Measurements from ENCODE around the gene TSSC4.

The TSSC4 gene

DNA sequence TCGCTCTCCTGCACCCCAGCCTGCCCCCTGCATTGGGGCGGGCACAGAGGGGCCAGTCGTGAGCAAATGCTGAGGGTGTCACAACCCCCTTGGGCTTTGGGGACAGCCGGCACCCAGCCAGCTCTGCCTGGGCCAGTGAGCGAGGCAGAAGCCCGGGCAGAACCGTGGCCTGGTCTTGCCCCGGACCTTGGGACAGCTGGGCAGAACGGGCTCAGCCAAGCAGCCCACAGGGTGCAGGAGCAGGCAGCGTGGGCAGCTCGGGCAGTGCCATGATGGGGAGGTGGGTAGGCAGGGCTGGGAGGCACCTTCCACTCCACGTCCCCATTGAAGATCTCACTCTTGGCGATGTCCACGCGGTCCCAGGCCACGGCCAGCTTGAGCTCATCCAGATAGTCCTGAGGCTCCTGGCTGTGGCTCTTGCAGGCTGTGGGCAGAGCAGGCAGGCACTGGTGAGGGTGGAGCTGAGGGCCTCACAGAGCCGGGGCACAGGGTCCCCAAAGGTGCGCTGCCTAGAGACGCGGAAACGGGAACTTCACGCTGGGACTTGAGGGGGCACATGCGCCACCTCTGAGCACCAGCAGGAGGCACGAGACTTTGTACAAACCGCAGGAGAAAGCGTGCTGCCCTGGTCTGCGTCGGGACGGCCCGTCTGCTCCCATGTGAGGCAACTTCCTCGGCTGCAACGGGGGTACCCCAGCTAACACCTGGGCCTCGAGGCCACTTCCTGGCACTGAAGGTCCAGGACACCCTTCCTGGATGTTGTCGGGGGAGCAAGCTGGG is 15.2 kb downstream of the TSSC4 start:
- no peak for DNase-seq (ENCODE audit: extremely low read depth in 1 of 2, low read depth in 1 of 2)

DNA sequence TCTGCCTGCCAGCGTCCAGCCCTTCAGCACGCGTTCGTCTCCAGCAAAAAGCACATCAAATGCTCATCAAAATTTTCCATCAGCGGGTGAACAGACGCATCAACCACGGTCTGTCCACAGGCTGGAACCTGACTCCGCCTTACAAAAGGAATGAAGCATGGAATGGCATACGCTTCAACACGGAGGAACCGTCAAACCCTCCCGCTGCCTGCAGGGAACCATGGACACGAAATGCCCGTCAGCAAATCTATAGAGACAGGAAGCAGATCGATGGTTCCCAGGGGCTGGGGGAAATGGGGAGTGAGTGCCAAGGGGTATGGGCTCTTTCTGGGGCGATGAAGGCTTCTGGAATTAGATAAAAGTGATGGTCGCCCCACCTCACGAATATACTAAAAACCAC is 16.2 kb downstream of the TSSC4 start:
- no peak for DNase-seq (ENCODE audit: extremely low read depth in 1 of 2, low read depth in 1 of 2)

DNA sequence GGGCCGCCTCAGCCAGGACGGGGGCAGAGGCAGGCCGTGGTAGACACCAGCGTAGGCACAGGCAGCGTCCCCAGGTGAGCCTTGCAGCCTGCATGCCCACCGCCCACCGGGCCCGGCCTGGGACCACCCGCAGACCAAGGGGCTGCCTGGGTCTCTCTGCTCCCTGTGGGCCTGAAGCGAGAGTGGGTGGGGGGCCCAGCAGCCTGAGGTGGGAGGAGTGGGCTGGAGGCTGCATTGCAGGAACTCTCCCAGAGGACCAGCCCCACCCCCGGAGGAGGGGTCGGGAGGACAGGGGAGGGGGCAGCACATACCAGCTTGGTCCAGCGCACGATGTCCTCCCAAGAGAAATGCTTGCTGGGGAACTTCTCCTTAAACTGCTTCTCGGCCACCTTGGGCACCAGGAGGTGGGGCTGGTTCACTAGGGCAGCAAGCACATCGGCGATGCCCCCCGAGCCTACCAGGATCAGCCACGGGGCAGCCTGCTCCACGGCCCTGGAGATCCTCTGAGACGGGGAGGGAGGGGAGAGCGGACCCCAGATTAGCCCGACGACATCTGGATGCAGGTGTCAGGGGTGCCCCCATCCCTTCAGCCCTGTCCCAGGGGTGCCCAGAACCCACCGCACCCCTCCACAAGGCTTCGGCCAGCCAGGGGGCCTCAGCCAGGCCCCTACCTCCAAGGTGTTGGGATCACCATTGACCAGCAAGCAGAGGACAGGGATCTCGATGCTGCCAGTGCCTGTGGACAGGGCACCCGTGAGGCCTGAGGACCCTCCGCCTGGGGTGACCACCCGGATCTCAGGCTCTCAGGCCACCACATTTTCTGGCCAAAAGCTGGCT is 17.5 kb downstream of the TSSC4 start:
- DNase-seq (ENCODE audit: extremely low read depth in 1 of 2, low read depth in 1 of 2), result no peak

DNA sequence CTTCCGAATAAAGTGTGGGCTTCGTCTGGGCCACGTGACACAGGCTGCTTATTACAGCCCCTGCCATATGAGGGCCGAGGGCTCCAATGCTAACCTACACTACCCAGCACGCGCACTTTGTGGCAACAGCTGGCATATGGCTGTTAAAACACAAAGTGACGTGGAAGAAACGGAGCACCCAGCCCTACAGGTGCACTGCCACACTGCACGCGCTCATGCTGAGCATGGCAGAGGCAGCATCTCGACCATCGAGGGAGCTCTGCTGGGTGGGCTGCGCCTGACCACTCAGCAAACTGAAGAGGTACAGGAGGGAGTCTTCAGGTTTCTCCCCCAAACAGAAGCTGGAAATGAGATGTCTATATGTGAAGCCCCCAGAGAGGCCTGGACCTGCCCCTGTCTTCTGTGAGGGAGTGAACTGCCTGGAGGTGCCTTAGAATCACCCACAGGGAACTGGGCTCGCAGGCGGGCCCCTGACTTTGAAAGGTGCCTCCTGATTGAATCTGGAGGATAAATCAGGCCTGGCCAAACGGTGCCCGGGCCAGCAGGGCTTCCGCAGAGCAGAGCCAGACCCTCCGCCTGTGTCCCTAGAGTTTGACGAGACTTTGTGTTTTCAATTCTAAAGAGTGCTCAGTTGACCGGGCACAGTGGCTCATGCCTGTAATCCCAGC is 18.3 kb downstream of the TSSC4 start:
- DNase-seq (ENCODE audit: extremely low read depth in 1 of 2, low read depth in 1 of 2), result no peak

DNA sequence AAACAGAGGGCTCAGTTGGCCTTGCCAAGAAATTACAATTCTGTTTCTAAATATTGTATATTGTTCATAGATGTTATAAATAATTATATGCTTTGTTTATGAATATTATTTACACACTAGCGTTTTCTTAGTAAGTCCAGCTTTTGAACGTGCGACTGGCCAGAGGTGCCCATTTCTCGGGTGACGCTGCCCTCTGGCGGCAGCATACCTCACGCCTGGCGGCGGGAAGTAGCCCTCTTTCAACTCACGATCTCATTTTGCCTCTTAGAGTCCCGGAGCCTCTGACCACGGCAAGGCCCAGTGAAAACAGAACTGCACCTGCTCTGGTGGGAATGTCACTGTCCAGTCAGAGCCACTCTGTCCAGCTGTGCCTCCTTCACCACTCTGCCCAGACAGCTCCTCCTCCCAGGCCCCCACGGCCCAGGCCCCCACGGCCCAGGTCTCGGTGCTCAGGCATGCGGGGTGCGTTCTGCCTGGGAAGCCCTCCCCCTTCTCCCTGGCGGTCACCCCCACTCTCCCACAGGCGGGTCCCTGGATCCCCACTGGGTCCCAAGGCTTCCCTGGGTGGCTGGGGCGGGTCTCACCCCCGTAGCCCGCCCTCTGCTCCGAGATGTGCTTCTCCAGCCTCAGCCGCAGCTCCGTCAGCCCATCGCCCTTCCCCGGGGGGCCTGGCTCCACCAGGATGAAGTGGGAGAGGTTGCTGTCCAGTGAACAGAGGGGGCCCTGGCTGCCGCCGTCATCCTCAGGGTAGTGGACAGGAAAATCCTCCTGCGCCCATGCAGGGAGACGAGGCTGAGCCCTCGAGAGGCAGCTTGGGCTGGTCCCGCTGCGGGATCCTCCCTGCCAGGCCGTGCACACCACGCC is 19.3 kb downstream of the TSSC4 start:
- peak in 1 of 2 donors; percentile 29 for DNase-seq (ENCODE audit: extremely low read depth in 1 of 2, low read depth in 1 of 2)

DNA sequence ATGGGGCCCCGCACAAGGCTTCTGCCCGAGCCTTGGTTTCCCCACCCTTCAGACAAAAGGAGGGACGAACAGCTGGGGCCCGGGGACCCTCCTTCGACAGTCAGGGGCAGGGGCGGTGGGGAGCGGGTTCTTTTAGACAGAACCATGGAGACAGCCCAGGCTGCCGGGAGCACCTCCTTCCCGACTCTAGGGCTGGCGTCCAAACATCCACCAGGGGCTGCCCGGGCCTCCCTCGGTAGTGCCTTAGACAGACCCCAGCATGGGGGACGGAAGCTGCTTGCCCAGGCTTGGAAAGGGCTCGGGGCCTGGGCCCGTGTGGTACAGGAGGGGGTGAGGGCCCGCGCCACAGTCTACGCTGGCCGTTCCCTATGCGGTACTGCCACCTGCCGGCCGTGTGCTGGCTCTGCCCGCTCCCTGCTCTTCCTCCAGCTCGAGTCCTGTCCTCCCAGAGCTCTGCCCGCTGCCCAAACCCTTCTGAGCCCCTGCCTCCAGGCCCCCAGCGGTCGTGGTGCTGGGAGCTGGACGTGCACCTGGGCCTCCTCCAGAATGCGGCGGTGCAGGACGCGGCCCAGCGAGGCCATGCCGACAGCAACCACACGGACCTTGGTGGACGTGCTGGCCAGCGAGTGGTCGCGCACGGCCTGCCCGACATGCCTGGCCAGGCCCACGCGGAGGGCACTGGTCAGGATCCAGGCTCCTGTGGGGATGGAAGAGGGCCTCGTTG is 20.1 kb downstream of the TSSC4 start:
- DNase-seq (ENCODE audit: extremely low read depth in 1 of 2, low read depth in 1 of 2), result peak in 1 of 2 donors; percentile 53

DNA sequence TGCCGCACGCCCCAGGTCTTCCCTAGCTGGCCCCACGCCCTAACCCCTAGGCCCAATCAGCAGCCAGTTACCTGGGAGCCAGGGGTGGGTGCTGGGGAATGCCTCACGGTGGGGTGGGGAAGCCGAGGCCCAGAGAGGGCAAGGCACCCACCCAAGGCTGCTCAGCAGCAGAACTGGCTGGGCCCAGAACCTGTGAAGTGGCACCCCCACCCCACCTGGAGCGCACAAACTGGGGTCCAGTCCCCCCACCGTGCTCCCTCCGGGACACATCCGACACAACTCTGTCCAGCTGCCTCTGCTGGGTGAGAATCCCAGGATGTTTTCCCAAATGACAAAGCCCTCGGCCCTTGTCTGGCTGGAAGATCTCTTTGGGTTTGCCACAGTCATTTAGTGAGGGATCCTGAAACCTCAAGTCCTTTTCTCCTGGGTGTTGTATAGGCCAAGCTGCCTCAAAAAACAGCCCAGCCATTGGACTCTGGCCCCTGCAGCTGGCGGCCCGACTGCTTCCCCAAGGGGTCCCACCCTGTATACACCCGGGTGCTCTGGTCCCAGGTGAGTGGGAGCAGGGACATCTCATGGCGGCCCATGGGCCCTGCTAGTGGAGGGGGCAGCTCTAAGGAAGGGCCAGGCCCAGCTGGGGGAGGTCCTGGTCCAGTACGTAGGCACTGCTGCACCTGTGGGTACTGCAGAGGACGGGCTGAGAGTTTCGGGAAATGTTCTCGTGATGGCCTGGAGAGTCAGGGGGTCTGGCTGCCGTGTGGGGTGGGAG is 20.9 kb downstream of the TSSC4 start:
- no peak for DNase-seq (ENCODE audit: extremely low read depth in 1 of 2, low read depth in 1 of 2)

DNA sequence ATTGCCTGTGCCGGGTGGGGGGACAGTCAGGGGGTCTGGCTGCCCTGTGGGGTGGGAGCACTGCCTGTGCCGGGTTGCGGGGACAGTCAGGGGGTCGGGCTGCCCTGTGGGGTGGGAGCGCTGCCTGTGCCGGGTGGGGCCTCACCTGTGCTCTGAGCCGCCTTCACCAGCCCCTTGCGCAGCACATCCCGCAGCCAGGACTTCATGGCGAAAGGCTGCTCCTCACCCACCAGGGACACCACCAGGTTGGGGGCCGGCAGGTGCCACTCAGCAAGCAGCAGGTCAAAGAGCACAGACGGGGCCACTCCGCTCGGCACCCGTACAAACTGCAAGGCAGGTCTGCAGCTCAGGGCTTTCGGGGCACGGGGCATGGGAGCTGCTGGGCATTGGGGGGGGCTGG is 21.4 kb downstream of the TSSC4 start:
- no peak for DNase-seq (ENCODE audit: extremely low read depth in 1 of 2, low read depth in 1 of 2)

DNA sequence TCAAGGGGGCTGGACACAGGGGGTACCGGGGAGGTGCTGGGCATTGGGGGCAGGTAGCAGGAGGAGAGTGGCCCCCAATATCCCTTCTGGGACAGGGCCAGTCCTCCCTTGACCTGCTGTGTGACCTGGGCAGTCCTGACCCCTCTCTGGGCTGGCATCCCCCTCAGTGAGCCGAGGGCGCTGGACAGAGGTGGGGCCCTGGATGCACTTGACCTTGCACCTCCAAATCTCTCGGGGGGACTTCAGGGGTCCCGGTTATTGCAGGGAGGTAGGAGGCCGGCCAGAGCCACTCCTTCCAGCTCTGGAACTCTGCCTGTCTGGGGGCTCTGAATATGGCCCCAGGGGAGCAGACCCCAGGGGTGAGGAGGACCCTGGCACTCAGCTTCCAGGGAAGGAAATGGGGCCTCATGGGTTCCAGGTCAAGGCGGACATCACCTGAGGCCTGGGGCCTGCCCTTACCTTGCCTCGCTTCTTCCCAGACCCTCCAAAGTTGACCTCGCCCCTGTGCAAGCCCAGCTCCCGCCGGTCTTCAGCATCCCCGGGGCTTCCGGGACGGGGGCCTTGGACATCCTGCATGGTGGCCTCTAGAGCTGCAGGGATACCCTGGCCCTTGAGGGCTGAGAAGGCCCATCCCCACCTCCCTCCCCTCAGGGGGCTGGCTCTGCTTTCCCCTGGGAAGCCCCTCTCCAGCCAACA is 22.1 kb downstream of the TSSC4 start:
- no peak for DNase-seq (ENCODE audit: extremely low read depth in 1 of 2, low read depth in 1 of 2)

DNA sequence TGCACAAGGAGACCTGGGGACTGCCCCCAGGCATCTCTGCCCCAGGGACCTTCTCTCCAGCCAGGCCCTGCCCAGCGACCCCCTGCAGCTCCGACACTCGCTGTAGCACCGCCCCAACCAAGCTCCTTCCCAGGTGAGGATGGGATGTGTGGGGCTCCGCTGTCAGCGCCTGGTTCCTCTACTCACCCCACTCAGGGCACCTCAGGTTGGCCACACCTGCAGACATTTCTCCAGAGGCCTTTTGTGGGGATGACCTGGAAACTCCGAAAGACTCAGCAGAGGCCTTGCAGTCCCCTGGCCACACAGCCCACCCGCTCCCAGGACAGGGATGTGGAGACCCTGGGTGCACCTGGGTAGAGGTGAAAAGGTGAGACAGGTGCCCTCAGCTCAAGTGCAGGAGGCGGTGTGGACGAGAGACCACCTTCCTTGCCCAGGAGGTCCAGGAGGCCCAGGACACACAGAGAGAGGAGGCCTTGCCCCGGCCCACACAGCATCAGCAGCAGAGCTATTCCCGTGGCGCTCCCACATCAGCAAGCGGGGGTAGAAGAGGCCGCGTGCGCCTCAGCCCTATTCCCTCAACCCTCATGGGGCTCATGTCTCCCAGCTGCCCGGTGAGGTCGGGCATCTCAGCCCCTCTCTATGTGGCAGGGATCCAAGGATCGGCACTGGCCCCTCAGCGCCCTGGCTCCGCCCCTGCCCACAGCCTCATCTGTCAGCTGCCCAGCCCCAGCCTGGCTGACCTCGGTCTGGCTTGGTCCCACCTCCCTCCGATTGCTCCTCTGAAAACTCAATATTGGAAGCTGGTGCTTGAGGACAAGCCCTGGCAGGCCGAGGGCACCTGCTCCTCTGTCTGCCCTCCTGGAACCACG is 22.8 kb downstream of the TSSC4 start:
- DNase-seq (ENCODE audit: extremely low read depth in 1 of 2, low read depth in 1 of 2), result no peak

DNA sequence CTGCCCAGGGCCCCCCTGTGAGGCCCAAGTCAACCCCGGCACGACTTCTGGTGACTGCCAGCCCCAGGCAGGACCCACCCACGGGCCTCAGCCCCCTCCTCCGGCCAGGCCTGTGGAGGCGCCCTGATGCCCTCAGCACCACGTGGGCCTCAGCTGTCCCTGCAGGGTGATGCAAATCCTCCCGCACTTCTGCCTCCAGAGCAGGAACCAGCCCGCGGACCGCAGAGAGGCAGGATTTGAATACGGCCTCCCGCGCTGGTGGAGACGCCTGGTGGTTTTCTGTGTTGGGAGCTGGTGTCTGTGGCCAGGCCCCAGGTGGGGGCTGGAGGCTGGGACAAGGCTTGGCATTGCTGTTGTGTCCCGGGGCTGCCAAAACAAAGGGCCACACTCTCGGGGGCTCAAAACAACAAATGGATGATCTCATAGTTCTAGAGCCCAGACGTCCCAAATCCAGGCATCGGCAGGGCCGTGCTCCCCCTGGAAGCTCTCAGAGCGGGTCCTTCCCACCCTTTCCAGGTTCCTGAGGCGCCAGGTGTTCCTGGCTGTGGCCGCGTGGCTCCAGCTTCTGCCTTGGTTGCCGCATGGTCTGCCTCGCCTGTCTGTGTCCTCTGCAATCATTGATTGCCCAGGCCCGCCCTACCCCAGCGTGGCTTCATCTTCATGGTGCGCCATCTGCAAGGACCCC is 24.4 kb downstream of the TSSC4 start:
- no peak for DNase-seq (ENCODE audit: extremely low read depth in 1 of 2, low read depth in 1 of 2)

DNA sequence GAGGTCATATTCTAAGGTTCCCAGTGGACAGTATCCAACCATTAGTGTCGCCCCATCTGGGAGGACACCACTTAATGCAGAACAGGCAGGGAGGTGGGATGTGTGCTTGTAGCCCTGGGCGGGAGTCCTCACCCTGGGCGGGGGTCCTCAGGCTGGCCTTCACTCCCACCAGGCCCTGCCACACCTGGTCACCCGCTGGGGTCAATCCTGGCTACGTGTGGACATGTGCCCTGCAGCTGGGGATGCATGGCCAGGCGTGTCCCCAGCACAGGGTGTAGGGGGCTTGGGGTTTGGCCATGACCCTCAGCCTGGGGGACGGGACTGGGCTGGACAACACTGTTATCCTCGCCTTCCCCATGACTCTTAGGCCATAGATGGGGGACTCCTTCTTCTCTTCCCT is 25.0 kb downstream of the TSSC4 start:
- DNase-seq (ENCODE audit: extremely low read depth in 1 of 2, low read depth in 1 of 2), result no peak

DNA sequence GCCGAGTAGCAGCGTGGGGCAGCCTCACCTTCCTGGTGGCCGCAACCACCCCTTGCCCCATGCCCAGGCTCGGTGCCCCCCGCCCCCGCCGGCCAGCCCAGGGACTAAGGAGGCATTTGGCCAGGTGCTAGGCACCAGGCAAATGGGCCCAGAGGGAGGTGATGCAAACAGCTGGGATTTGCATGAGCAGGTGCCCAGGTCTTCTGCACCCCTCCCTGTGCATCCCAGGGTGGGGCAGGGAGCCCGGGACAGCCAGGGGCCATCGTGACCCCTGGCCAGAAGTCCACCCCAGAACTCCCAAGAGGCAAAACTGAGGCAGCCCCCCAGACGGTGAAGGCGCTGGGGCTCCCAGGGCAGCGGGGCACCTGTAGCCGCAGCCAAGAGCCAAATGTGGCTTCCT is 25.7 kb downstream of the TSSC4 start:
- no peak for DNase-seq (ENCODE audit: extremely low read depth in 1 of 2, low read depth in 1 of 2)

DNA sequence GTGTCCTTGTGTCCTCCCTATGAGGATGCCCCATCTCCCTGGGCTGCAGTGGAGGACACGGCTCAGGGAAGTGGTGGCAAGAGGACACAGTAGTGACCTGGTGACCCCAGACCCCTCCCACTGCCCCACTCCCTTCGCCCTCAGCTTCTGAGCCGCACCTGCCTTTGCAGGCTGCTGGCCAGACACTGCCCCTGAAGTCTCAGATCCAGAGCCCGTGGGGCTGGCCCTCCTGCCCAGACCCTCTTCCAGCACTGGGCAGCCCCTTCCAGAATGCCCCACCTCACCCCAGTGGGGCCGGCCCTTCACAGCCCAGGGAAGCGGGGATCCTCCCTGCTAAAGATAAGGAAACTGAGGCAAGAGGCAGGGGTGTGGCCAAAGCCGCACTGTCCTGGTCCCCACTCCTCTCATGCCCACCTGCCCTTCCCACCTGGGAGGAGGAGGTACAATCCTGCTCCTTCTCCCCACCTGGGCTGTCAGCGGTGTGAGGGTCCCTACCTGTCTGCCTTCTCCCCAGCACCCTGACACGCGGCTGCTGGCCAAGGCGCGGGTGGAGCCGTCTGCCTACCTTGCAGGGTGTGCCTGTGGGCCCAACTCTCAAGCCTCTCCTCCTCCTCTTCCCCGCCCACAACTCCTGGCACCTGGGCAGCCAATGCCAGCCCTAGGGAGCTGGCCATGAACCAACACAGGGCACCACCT is 26.4 kb downstream of the TSSC4 start:
- no peak for DNase-seq (ENCODE audit: extremely low read depth in 1 of 2, low read depth in 1 of 2)

DNA sequence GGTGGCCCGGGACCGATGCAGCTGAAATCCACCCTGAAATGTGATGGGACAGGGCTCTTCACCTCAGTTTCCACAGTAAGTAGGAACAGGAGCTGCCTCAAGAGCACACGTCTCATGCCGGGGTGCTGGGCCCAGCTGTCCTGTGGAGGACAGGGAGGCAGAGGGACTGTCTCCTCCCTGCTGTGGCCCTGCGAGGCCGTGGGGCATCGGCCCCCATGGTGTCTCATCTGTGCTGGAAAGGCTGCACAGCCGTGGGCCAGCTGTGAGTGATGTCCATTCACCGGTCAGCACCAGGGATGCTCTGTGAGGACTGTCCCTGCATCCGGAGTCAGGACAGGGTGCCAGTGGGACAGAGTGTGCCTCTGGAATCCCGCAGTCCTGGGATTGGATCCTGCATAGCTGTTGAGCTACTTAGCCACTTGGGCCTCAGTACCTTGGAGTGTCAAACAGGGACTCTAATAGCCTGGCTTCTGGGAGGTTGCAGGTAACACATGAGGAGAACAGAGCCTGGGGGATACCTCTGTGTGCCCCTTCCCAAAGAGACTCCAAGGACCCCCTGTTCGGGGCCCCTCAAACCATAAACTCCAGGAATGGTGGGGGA is 27.3 kb downstream of the TSSC4 start:
- DNase-seq (ENCODE audit: extremely low read depth in 1 of 2, low read depth in 1 of 2), result no peak

DNA sequence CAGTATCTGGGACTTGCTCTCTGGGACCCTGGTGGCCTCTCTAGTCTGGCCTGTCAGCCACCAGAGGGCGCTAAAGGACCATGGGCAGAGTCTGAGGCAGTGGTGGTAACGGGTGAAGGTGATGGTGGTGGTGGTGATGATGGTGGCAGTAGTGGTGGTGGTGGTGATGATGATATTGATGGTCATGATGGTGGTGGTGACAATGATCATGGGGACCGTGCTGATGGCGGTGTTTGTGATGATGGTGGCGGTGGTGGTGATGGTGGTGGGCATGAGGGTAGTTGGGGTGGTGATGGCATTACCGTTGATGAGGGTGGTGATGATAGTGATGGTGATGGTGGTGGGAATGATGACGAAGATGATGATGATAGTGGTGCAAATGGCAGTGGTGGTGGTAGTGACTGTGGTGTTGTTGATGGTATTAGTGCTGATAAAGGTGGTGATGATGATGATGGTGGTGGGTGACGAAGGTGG is 27.8 kb downstream of the TSSC4 start:
- peak; percentile 59 to 61 for DNase-seq (ENCODE audit: extremely low read depth in 1 of 2, low read depth in 1 of 2)
